Stimulated activated CD8-positive, alpha-beta memory T cell treated with anti-CD3 and anti-CD28 coated beads, Interleukin-15, amount 100 ng/mL, for 48 hours (primary cell): ENCODE data around the gene CCDC102A.
"Not testable (repeated sequence)": the region's sequence is repeated elsewhere in the genome, so short reads cannot be mapped to it uniquely, and the experiment has no call there.

Experiments used
- DNase-seq, 2 donors: peaks; one replicate each; pipeline ENCODE4 v3.0.0-alpha.2; 2020; ENCODE audit warnings: low read depth in 2 of 2

Gene CCDC102A

GRCh38 chr16:57536306-57537193, at the start of gene CCDC102A:
CCDC102A (minus strand) TSS chr16:57536571; CDS start chr16:57529177, 7,394 bp downstream.
- peak in 1 of 2 donors; percentile 43 for DNase-seq

- DNase-seq = no peak
Measured at GRCh38 chr16:57585051-57585687, 48.8 kb upstream of the CCDC102A start.

DNA sequence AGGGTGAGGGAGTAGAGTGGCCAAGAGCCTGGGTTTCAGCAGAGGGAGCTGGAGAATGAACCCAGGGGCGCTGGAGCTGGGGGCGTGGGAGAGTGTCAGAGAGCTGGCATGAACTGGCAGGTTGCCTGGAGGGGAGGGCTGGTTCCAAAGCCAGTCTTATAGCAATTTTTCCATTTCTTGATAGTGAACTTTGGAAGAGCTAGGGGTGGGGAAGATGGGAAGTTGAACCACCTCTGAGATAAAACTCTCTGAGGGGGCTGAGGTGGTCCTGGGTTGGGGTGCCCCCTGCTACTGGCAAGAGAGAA, 42.9 kb upstream of the CCDC102A start:
- no peak for DNase-seq

DNA sequence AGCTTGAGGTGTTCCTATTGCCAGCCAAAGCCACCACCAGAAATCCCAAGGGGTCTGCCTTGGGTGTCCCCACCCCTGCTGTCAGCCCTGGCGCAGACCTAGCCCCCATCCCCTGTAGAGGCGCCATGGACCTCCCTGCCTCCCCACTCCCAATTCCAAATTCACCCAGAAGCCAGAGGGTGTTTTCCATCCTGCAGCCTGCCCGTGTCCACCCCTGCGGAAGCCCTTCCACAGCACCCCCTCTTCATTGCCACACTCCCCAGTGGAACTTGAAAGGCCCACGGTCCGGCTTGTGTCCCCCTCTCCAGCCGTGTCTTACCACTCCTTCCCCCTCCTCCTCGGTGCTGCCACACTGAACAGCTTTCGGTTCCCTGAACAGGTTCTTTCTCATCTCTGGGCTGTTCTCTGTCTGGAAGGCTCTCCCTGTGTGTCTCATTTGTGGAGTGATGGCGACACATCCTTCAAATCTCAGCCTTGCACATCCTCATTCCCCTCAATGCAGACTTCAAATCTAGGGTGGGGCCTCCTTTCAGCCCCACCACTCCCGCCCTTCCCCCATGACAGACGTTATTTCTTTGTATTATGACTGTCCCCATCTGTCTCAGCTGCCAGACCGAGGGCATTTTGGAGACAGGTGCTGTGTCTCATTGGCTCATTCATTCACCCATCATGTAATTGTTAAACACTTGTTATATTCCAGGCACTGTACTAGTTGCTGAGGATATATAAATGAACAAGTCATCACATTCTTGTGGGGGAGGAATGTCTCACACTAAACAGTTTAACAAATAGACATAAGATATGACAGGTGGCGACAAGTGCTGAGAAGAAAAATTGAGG, 42.4 kb upstream of the CCDC102A start:
- no peak for DNase-seq

DNA sequence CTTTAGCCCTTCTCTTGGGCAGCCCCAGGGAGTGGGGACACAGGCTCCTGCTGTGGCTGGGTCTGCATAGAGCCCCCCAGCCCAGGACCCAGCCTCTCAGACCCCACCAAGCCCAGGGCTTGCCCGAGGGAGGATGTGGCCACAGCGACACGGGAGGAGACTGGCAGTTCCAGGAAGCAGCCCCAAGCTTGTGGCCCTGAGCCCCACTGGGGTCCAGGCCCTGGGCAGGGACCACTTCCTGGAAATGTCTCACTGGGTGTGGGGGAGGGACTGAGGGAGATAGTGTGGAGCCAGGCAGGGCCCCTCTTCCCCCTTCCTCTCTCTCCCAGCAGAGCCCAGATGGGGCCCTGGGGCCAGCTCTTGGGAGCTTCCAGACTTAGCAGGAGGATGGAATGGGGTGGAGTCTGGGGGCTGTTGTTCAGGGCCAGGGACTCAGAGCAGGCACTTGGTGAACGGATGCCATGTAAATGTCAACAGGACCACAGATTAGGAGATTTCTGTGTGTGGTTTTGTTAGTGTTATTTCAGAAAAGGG, 41.4 kb upstream of the CCDC102A start:
- peak in 1 of 2 donors; percentile 65 for DNase-seq

GRCh38 chr16:57577214-57577613, 40.8 kb upstream of the CCDC102A start:
- no peak for DNase-seq

GRCh38 chr16:57576429-57576870, 40.1 kb upstream of the CCDC102A start:
- DNase-seq = peak; percentile 66 to 71

DNA sequence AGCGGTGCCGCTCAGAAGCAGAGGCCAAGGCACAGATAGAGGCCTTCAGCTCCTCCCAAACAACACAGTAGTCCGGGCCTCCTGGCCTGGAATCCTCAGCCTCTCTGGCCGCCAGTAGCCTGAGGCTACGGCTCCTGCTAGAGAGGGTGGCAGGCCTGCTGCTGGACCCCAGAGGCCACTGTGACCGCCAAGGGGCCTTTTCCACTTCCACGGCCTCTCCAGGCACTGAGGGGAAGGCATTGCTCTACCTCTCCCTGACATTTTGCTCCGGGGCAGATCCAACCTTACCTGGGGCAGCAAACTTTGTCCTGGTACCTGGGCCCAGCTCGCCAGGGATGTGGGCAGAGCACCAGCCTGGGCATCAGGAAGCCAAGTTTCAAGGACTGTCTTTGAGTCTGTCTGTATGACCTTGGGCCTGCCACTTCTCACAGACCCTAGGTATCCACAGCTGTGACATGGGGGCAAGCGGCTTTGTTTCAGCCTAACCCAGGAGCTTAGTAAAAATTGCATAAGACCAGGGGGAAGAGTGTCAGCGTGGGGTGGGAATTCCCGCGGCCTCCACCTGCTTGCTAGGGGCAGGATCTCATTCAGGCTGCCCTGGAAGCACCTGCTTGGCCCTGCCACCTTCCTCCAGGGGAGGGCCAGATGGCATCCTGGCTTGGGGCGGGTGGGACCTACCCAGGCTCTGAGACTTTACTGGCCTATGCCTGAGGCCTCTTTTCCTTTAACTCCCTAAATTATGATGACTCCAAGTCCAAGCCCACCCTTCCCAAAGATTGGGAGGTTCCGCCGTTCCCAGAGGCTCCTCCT, 39.3 kb upstream of the CCDC102A start:
- no peak for DNase-seq

DNA sequence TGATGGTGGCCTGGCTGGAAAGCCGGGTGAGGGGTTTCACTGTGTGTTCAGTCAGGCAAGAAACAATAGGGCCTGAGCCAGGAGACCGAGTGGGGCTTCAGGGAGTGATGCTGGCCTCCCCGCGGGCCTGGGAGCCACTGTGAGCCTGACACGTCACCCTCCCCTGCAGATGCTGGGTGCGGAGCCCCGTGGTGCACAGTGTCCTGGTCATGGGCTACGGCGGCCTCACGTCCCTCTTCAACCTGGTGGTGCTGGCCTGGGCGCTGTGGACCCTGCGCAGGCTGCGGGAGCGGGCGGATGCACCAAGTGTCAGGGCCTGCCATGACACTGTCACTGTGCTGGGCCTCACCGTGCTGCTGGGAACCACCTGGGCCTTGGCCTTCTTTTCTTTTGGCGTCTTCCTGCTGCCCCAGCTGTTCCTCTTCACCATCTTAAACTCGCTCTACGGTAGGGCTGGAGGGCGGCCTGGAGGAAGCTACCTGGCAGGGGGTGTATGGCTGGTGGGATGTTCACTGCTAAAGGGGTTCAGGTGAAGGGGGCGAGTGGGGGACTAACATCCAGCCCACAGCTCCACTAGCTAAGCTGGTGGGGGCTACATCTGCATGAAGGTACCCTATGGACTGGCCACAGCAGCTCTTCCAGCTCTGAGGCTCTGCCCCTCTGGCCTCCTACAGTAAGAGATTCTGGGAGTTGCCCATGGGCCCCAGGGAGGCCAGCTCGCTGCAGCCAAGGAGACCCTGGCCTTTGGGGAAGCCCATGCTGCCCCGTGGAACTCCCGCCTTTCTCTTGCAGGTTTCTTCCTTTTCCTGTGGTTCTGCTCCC, 38.5 kb upstream of the CCDC102A start:
- DNase-seq = no peak

DNA sequence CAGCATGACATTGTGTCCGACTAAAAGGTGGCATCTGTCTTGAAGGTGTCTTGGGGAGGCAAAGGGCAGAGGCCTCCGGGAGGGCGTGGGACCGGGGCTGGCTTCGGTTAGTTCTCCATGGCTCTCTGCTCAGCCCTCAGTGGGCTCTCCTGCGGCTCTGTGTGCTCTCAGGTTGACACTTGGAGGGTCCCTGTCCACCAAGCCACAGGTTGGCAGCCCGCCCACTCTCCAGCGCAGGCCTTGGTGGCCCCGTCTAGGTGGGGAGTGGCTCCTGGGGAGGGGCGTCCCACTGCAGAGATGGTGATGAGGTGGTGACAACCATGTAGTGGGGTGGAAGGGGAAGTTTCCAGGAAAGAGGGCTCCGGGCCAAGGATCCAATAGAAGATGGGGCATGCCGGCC, 37.7 kb upstream of the CCDC102A start:
- DNase-seq = no peak

GRCh38 chr16:57572978-57573728, 36.8 kb upstream of the CCDC102A start:
- DNase-seq = no peak

- DNase-seq = no peak
Measured at GRCh38 chr16:57571098-57571497, 34.7 kb upstream of the CCDC102A start.

GRCh38 chr16:57570301-57571070, 34.1 kb upstream of the CCDC102A start:
- DNase-seq = no peak

GRCh38 chr16:57569306-57569946, 33.1 kb upstream of the CCDC102A start:
- no peak for DNase-seq

DNA sequence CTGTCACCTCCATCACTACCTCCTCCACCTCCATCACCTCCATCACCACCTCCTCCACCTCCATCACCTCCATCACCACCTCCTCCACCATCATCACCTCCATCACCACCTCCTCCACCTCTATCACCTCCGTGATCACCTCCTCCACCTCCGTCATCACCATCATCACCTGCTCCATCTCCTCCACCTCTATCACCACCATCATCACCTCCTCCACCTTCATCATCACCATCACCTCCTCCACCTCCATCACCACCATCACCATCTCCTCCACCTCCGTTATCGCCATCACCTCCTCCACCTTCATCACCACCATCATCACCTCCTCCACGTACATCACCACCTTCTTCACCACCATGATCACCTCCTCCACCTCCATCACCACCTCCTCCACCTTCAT, 32.4 kb upstream of the CCDC102A start:
- not testable (repeated sequence) for DNase-seq

- no peak for DNase-seq
Measured at GRCh38 chr16:57568173-57568678, 31.9 kb upstream of the CCDC102A start.

DNA sequence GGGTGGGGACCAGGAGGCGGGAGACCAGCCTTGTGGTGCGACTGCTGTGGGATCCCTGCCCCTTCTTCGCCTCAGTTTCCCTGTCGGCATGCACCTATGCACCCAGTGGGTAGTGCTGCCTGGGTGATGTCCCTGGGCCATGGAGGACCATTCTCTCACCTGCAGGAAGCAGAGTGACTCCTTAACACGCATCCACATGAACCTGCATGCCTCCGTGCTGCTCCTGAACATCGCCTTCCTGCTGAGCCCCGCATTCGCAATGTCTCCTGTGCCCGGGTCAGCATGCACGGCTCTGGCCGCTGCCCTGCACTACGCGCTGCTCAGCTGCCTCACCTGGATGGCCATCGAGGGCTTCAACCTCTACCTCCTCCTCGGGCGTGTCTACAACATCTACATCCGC, 31.3 kb upstream of the CCDC102A start:
- no peak for DNase-seq

DNA sequence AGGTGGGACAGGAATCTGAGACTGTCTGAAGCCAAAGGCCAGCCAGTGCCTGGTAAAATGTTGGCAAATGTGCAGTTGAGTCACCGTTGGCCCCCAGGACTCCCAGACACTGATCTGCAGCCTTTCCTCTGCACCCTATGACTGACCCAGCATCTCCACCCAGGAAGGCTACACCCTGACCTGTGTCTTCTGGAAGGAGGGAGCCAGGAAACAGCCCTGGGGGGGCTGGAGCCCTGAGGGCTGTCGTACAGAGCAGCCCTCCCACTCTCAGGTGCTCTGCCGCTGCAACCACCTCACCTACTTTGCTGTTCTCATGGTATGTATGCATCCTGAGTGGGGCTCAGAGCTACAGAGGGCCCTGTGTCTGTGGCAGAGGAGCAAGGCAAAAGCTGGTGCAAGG, 30.1 kb upstream of the CCDC102A start:
- no peak for DNase-seq
